COLO668 (cell line): ENCODE measurements around the gene CDH23.

Experiments used
- DNase-seq: peaks from one replicate; lab custom pipeline; 2025; ENCODE audit not compliant: unreplicated experiment; lab: John Stamatoyannopoulos, UW

CDH23 gene

DNA sequence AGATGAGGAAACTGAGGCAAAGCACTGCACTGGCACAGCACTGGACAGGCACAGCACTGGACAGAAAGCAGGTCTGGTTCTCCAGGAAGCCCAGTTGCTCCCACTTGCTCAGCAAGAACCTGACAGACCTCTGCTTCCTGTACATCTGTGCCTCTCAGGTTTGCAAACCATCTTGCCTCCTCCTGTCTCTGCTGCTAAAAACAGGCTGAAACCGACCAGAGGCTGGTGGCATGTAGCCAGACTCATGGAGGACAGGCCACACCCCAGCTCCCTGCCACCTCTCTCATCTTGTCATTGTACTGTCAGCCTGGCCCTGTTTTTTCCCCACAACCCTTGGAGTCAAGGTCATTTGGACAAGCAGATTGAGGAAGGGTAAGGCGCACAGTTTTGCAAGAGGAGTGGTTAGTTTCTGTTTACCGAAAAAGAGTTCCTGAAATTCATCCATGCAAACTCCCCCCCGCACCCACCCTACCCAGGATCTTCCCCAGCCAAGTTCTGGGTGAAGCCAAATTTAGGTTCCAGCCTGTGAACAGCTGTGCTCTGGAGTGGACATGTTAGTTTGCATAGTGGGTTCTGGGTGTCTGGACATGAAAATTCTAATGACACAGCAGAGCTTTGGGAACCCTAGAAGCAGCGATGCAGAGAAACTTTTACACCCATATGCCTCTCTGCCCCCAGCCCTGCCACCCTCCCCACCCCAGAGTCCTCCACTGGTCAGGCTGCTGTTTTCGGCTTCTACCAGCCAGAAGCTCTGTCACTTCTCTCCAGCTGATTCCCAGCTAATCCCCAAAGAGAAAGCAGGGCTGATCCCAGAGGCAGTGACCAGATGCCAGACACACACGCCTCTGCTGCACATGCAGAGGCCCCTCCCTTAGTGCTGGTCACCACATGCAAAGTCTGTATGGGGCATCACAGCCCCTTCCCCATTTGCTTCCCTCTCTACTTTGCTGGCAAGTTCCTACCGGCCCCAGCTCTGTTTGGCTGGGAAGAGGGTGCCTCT is 331.3 kb downstream of the CDH23 start:
- DNase-seq: no peak

DNA sequence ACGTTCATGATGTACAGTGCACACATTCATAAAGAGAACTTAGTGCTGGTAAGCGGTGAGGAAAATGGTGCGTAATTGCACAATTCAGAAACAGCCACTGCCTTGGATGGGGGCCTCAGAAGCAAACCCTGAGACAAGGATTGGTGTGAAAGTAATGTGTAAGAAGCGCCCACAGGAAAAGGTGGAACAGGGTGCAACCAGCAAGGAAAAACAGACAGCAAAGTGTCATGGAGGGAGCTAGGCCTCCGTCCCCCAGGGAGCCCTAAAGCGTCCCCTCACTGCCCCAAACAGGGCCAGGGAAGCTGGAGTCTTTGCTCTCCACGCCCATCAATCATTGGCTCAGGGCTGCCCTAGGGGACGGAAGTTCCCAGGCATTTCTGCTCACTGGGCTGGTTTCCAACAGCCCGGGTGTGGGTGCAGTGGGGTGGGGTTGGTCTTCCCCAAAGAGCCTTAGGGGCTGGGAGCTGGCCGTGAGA is 332.5 kb downstream of the CDH23 start:
- DNase-seq: no peak

DNA sequence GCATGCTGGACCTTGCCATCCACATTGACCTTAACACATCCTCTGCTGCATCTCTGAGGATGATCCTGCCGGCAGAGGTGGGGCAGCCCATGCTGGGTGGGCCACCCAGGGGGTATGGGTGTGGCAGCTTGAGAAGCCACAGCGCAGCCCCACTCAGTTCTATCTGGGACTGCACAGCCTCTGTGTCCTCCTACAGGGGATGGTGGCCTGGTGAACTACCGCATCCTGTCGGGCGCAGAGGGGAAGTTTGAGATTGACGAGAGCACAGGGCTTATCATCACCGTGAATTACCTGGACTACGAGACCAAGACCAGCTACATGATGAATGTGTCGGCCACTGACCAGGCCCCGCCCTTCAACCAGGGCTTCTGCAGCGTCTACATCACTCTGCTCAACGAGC is 335.1 kb downstream of the CDH23 start:
- DNase-seq: no peak

DNA sequence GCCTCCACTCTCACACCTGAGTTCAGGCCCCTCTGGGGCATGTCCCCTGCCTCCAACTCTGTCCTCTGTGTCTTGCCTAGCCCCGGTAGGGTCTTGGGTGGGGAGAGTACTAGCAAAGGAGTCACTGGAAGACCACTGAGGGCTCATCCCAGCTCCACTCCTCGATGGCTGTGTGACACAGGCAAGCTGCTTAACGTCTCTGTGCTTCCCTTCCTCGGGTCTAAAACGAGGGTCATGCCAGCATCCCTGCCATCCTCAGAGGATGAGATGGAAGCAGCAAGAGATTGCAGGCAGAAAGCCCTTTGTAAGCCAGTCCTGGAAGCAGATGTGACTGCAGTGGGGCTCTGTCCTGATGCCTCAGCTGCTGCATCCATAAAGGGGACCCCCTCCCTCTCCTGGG is 338.1 kb downstream of the CDH23 start:
- no peak for DNase-seq

DNA sequence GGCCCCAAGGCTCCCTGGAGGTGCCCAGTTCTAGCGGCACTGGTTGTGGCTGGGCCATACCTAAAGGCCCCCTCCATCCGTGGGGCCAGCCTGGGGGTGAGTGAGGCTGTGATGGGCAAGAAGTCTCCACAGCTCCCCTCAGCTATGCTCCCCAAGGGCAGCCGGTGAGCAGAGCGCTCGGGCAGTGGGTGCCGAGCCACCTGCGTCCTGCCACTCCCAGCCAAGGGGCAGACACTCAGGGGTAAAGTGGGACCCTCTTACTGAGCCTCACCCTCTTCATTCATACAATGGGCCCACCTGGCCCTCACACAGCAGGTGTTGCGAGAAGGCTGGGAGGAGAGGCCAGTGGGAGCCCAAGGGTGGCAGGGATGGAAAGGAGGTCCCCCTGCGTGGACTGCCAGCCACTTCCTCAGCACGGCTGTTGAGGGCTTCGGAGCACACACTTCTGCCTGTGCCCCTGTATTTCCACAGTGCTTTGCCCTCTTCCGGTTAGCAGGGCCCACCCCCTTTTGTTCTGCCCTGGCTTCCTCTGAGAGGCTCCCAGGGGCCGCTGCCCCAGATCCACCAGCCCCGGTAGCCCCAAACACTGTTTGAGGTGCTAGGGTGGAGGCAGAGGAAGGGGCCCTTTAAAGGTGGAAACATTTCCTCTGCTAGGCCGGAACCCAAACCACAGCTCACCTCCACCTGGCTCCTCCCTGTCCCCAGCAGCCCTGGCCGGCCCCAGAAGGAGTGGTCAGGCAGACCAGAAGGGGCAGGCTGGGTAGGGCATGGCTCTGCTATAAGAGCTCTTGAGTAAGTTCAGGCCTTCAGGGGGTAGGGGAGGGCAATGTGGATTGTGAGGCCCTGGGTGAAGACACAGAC is 339.2 kb downstream of the CDH23 start:
- DNase-seq: no peak

DNA sequence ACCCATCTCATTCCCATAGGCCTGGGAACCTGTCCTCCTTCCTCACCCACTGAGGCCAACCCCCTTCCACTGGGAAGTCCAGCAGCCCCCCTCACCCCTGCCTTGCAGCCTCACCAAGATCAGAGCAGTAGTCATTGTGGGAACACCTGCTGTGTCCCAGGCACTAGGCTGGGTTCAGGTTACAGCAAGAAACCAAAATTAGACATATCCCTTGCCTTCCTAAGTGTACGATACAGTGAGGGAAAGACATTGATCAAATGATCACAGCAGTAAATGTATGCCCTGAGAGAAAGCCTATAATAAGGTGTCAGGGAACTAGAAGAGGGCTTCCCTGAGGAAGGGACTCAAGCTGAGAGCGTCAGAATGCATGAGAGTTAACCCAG is 339.8 kb downstream of the CDH23 start:
- DNase-seq: no peak

DNA sequence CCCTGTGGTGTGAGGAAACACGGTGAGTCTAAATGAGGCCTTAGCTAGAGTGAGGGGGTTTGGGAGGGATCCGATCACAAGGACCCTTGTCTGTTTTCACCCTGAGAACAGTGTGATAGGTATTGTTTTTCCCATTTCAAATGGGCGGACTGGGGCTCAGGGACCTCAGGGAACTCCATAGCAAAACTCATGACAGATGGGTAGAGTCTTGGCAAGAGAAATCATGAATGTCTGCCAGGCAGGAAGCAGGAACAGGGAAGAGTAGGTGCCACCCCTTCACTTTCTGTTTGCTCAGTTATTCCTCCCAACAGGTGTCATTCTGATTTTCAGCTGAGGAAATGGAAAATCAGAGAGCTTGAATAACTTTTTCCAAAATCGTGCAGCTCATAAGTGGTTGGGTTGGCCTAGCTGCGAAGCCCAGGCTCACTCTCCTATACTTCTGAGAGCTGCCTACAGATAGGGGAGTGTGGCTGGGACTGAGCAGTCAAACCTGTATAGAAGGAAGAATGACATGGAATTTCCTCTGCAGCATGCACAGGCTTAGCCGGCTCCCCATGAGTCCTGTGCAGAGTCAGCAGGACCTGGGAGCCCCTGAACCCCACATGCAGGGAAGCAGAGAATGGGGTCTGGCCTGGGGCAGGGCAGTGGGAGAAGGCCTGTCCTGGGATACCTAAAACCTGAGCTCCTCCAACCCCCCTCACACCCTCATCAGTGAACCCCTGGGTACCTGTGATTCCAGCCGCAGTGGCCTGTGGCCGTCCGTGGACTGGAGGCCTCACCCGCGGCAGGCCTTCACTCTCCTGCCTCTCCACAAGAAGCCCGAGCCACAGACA is 340.5 kb downstream of the CDH23 start:
- DNase-seq: no peak

DNA sequence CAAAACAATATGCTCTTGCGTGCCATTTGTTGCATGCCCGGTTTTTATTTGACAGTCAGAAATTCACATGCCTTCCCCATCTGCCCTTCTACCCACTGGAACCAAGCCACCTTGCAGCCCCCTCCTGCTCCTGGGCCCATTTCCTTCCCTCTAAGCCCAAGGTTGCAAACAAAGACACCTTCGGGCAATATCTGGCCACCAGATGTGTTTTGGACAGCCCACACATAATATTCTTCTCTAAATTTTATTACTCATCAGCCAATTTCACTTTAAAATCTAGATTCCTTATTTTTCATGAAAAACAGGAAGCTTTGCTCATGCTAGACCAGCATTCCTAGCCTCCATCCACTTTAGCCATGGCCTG is 341.1 kb downstream of the CDH23 start:
- DNase-seq: no peak

DNA sequence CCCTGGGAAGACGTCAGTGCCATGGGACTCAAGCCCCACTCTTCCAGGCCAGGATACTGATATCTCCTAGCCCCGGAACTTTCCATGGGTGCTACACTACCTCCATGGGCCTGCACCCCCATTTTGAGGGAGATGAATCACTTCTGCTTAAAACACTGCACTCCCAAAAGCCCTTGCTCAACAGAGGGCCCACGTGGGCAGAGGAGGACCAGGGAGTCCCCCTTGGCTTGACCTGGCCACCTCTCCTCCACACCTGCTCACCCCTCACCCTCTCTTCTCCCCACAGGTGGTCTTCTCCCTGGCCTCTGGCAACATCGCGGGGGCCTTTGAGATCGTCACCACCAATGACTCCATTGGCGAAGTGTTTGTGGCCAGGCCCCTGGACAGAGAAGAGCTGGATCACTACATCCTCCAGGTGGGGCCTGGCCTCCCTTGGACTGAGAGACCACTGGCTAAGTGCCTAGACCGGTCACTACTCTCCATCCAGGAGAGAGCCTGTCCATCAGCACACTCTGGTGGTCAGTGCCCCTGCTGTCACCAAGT is 342.7 kb downstream of the CDH23 start:
- no peak for DNase-seq

DNA sequence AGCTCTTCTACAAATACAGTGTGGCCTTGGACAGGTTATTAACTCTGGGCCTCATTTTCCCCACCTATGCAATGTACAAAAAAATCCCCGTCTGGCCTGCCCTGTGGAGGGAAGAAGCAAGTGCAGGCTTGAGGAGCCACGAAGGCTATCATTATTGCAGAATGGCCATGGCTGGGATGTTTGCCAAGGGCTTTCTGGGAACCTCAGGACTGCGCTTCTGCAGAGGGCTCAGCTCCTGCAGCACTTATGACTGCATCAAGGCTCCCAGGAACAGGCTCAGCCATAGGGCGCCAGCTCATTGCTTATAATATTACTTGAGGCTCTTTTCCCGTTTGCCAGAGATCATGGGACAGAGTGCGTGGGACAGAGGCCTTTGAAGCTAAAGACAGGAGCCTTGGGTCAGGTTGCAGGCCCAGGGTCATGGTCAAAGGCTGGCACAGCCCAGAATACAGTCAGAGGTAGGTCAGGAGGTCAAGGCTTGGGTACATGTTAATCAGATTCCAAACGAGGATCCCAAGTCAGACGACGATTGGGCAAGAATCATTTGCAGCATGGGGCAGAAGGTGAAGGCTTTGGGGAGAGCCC is 343.4 kb downstream of the CDH23 start:
- DNase-seq: no peak

DNA sequence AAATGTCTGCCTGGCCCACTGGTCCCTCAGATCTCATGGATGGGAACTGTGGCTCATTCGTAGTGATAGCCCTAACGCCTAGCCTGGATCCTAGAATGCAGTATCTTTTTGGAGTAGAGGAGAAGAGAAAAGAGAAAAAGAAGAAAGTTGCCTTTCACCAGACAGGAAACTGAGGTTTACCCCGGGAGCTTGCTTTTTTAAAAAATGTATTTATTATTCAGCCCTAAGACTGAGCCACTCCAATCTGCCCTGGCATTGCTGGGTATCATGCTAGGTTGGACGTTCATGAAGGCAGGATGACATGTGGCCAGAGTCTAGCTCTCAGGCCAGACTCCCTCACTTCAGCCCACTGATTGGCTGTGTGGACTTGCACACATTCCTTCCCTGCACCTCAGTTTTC is 344.3 kb downstream of the CDH23 start:
- no peak for DNase-seq

DNA sequence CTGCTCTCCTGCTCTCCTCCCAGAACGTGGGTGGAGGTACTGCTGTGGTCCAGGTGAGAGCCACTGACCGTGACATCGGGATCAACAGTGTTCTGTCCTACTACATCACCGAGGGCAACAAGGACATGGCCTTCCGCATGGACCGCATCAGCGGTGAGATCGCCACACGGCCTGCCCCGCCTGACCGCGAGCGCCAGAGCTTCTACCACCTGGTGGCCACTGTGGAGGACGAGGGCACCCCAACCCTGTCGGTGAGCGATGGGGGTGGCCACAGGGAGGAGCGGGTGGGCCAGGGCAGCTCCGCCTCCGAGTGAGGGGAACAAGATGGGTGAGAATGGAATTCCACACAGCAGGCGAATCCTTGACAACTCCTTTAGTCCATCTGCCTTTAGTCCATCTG is 345.0 kb downstream of the CDH23 start:
- DNase-seq: no peak

DNA sequence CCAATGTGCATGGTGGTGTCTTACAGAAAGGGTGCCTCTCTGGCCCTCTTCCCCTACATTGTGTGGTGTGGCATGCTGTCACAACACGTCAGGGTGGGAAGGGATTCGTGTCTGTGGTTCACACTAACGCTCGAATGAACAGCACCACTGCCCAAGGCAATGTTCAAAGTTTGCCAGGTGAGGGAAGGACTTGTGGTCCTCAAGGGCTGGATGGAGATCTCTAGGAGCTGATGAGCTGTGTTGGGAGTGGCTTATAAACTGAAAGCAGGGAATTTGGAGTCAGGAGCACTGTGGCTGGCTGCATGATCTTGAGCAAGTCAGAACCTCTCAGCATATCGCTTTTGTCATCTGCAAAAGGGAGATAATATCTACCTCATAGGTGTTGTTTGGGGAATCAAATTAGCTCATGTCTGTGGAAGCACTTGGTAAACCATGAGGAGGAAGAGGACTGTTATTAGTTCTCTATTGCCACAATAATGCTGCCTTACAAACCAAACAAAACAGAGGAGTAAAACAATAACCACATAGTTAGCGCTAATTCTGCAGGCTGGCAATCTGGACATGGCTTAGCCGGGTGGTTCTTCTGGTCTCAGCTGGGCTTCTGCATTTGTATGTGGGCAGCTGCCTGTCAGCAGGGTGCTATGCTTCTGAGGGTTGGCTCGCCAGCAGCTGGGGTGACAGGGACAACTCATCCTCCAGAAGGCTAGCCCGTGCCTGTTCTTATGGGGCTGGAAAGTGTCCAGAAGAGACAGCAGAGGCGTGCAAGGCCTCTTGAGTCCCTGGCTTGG is 345.8 kb downstream of the CDH23 start:
- DNase-seq: no peak

DNA sequence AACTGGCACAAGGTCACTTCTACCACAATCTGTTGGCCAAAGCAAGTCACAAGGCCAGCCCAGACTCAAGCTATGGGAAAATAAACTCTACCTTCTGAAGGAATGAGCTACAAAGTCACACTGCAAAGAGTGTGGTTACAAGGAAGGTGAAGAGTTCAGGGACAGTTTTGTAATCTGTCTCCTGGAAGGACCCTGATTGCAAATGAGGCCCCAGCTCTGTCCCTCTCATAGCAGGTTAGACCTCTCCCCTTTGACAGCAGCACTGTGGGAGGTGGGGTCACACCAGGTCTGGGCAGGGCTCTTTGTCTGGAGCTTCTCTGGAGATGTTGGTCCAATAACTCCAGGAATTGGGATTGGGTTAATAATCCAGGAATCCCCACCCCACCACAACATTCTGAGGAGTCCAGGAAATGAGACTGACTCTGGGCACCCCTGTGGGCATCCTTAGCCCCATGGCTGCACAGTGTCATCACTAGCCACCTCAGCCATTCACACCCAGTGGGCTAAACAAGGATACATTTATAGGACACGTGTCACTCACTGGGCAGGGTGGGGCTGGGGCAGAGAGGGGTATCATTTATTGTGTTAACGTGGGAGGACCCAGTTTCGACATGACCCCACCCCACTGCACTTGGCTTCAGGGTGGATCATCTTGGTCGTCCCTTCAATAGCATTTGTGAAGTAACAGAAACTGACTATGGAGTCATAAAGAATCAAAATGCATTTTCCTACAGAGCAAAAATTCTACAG is 346.5 kb downstream of the CDH23 start:
- DNase-seq: no peak

DNA sequence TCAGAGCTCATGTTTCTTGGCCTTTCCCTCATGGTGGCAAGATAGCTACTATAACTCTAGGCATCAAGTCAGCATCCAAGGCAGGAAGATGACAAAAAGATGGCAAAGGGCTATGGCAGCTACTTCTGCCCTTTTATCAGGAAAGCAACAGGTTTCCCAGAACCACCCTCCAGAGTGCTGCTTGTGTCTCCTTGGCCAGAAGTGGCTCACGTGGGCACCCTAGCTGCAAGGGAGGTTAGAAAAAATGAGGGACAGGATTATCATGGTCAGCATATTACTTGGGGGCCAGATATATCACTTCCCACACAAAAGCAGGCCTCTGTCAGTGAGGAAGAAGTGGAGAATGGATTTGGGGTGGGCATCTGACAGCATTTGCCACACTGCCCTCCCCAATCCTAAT is 347.1 kb downstream of the CDH23 start:
- DNase-seq: no peak

DNA sequence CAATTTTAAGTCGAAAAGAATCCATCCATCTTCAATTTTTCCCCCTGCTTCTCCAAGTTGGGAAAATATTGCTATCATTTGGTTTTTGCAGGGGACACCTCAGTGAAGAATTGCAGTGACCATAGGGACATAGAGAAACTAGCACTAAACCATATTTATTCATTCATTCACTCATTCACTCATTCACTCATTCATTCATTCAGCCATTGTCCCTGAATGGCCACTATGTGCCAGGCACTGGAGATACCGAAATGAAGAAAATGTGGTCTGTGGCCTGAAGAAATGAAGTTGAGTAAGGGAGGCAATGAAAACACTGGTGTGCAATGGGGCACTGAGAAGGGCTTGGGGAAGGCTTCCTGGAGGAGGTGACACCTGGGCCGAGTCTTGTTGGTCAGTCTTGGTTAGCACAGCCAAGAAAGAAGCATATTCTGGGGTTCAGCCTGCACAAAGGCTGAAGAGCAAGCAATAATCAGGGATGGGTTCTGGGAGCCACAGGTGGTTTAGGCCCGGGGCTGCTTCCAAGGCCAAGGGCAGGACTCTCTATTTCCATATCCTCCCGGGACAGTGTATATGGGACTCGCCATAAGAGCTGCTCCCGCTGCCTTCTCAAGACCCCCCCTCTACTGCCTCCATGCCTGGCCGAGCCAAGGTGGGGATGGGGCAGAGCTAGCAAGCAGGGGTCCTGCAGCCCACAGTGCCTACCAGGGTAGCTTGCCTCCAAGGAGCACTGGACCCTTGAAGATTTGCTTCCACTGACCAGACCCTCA is 348.4 kb downstream of the CDH23 start:
- DNase-seq: no peak

DNA sequence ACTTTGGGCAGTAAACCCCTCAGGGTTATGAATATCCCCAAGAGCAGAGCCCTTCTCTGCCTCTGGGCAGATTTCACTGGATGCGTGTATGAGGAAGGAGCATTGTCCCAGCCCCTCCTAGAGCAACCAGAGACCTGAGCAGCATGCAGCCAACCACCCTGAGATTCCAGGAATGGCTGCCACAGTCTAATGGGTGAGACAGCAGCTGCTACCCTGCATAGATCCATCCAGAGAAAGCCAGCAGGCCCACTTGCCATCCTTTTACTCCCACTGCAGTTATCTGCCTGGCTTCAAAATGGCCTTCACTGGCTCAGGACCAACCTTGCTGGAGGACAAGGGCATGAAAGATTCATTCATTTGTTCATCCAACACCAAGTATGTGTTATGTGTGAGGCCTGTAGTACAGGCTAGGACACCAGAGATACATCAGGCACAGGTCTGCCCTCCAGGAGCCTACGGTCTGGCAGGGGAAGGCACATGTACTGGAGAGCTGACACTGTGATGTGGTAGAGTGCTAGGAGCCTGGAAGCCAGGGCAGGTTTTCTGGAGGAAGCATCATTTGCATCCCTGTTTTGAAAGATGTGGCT is 349.0 kb downstream of the CDH23 start:
- DNase-seq: no peak
